Measurements from ENCODE around the gene DENR.
A peak's percentile ranks its signal among the peaks of the same experiment; 100 is the strongest.
"Not testable (repeated sequence)": the region's sequence is repeated elsewhere in the genome, so short reads cannot be mapped to it uniquely, and the experiment has no call there.

The DENR gene, protein sequence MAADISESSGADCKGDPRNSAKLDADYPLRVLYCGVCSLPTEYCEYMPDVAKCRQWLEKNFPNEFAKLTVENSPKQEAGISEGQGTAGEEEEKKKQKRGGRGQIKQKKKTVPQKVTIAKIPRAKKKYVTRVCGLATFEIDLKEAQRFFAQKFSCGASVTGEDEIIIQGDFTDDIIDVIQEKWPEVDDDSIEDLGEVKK

DNA sequence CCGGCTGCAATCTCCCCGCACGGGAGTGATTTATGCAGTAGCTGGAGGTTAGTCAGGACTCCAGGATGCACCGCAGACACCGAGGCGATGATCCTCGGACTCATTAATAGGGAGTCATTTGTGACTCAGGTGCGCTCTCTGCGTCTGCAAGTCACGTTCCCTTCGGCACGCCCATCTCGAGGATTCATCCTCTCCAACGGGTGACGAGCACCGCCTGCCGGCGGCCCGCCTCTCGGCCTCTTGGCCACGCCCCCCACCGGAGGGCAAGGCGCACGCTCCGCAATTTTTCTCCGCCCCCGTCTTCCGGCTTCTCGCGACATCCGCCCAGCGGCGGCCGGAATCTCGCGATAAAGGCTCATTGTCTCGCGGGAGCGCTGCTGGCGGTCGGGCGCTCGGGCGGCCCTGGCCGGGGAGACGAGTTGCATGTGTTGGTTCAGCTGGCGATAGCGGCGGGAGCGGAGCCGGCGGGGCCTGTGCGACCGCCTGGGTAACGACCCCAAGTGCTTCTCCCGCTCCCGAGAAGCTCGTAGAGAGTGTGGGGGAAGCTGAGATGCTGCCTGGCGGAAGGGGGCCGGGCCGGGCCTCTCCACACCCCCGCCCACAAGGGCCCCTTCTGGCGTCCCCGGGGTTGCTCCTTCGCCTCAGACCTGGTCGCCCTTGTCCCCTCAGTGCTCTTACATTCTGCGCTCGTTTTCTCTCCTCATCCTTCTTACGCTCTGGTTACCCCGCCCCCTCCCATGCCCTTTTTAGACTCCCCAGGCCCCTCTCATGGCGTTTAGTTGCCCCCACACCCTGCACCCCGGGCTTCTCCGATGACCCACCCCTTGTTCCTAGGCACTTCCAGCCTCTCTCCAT is at the start of gene DENR:
TSS of gene DENR (plus strand) at position 361 of the 855 bp plus-strand sequence. CDS start 878 bp downstream, outside the sequence.
- TF ChIP-seq POLR2A (IDR thresholded peaks at IDR 0.05; ENCODE audit: extremely low read depth, insufficient read length) = peak; percentile 97
- peak; percentile 94 for TF ChIP-seq MYC (IDR thresholded peaks at IDR 0.05; ENCODE audit: low read depth, low read length)
- TF ChIP-seq, protein P1, sequence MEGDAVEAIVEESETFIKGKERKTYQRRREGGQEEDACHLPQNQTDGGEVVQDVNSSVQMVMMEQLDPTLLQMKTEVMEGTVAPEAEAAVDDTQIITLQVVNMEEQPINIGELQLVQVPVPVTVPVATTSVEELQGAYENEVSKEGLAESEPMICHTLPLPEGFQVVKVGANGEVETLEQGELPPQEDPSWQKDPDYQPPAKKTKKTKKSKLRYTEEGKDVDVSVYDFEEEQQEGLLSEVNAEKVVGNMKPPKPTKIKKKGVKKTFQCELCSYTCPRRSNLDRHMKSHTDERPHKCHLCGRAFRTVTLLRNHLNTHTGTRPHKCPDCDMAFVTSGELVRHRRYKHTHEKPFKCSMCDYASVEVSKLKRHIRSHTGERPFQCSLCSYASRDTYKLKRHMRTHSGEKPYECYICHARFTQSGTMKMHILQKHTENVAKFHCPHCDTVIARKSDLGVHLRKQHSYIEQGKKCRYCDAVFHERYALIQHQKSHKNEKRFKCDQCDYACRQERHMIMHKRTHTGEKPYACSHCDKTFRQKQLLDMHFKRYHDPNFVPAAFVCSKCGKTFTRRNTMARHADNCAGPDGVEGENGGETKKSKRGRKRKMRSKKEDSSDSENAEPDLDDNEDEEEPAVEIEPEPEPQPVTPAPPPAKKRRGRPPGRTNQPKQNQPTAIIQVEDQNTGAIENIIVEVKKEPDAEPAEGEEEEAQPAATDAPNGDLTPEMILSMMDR (IDR thresholded peaks at IDR 0.05; ENCODE audit: low read depth, low read length) = peak; percentile 83
- TF ChIP-seq, protein P2, sequence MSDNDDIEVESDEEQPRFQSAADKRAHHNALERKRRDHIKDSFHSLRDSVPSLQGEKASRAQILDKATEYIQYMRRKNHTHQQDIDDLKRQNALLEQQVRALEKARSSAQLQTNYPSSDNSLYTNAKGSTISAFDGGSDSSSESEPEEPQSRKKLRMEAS (IDR thresholded peaks at IDR 0.05; ENCODE audit: low read depth, low read length) = peak; percentile 95
- peak within 1 kb of the TSS; percentile 98 for H3K4me3 ChIP-seq (ENCODE audit: low read depth, low read length)
- peak; percentile 98 for DNase-seq (ENCODE audit: low read depth)

DNA sequence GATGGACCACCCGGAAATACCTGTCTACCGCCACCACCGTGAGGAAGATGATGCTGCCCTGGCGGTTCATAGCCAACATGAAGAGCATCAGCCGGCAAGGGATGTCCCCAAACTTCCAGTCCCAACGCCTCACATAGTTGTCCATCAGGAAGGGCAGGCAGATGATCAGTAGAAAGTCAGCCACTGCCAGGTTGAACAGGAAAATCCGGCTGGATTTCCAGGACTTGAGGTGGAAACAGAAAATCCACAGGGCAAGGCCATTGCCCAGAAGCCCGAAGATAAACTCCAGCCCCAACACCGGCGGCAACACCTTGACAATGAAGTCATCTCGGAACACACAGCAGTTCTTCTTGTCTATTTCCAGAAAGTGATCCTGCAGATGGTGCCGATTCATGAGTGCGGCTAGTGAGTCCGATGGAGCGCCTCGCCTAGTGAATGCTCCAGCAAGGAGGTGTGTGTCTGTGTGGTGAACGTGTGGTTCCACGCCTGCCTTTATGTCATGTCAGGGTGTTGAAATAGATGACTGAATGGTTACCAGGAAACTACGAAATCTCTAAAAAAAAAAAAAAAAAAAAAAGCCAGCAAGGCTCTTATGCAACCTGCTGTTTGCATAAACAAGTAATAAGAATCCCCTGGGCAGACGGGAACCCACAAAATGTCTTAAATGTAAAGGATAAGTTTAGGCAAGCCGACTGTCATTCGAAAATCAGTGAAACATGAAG is 49.6 kb upstream of the DENR start, which contains the start of gene HCAR2:
TSS of gene HCAR2 (minus strand) at position 468 of the 722 bp plus-strand sequence. CDS start at position 394, 74 bp downstream.
- not testable (repeated sequence) for H3K4me3 ChIP-seq (ENCODE audit: low read depth, low read length)
- TF ChIP-seq MYC (IDR thresholded peaks at IDR 0.05; ENCODE audit: low read depth, low read length) = peak; percentile 43; the same call in 1 of the 2 replicates
- DNase-seq (ENCODE audit: low read depth) = peak; percentile 75

DNA sequence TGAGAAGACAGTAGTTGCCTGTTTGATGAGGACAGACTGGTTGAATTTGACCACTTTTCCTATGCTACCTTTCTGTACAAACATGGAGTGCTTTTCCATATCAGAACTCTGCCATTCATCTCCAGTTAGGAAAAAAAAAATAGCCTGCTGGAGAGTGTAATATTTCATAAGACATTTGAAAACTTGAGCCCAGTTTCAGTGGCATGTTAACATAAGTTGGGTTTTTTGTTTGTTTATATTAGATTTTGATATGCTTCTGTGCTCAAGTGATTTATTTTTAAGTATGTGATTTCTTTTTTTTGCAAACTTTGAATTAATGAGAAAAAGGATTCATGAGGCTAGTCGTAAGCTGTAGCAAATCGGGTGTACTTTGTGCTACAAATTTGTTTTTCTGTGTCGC is 48.8 kb upstream of the DENR start:
- not testable (repeated sequence) for DNase-seq (ENCODE audit: low read depth); H3K4me3 ChIP-seq (ENCODE audit: low read depth, low read length)

DNA sequence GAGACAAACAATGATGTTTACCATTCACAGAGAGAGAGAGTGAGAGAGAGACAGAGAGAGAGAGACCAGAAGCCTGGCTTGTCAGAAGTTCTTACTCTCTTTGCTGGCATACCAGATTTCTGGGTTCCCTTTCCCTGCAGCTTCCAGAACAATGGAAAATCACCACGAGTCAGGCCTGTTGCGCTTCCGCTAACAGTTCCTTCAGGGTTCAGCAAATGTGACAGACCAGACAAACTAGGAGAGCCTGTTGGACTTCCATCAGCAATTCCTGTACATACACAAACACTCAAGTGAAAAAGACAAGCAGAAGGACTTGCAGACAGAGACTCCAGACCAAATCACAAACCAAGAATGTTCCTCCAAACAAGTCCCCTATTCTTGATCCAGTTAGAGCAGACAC is 43.3 kb upstream of the DENR start:
- H3K4me3 ChIP-seq (ENCODE audit: low read depth, low read length); DNase-seq (ENCODE audit: low read depth): not testable (repeated sequence)

DNA sequence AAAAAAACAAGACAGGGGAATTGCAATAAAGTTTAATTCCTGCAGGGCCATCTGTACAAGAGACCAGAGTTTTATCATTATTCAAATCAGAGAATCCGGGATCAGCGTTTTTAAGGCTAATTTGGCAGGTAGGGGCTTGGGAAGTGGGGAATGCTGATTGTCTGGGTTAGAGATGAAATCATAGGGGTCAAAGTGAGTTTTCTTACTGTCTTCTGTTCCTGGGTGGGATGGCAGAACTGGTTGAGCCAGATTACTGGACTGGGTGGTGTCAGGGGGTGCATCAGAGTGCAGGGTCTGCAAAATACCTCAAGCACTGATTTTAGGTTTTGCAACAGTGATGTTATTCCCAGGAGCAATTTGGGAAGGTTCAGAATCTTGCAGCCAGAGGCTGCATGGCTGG is 42.3 kb upstream of the DENR start:
- not testable (repeated sequence) for DNase-seq (ENCODE audit: low read depth); H3K4me3 ChIP-seq (ENCODE audit: low read depth, low read length)

DNA sequence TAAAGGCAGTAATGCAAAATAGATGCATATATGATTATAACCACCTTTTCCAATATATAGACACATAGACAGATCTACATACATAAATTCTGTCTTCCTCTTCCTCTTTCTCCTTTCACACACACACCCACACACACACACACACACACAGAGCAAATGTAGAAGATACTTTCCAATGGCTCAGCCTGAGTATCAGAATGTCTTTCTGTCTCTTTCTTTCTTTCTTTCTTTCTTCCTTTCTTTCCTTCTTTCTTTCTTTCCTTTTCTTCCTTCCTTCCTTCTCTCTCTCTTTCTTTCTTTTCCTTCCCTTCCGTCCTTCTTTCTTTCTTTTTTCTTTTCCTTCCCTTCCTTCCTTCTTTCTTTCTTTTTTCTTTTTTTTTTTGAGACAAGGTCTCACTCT is 41.4 kb upstream of the DENR start:
- not testable (repeated sequence) for H3K4me3 ChIP-seq (ENCODE audit: low read depth, low read length)

DNA sequence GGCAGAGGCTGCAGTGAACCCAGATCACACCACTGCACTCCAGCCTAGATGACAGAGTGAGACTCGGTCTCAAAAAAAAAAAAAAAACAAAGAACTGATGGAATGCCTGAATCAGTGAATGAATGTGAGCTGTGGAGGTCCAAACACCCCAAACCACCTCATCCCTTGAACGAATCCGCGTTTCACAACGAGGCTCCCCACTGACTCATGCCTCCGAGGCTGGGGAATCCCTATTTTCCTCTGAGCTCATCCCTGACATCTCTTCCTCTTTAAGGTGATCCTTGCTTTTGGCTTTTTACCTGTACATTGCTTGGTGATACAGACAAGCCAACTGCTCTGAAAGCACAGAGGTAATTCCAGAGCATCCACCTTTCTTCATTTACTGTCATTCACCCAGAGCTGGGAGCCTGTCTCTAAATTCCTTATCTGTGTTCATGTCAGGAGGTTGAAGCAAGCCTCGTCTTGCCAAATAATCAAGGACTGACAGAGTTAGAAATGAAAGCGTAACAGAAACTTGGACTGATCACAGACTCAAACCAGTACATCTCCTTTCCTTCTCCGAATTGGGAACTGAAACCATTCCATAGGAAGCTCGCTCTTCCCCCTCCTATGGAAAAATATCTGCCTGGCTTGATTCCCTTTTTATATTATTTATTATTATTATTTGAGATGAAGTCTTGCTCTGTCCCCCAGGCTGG is 39.0 kb upstream of the DENR start:
- DNase-seq (ENCODE audit: low read depth); H3K4me3 ChIP-seq (ENCODE audit: low read depth, low read length): not testable (repeated sequence)

More for the DNA sequence above, 41.4 kb upstream of the DENR start:
- peak; percentile 47 for DNase-seq (ENCODE audit: low read depth)

DNA sequence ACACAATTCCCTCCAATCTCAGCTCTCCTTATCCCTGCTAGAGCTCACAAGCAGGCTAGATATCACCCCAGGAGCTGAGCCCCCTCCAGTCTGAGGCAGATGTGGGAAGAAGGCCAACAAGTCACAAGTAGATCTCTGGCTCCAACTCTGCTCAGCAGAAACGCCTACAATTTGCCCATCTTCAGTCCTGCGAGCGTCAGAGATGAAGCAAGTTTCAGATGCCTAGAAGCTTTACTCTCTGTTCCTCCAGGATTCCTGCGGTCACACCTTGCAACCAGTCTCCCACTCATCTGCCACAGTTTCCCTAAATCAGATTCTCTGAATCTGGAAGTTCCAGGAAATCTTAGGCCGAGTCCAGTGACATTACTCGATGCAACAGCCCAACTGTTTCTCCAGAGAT is 37.4 kb upstream of the DENR start:
- DNase-seq (ENCODE audit: low read depth); H3K4me3 ChIP-seq (ENCODE audit: low read depth, low read length): not testable (repeated sequence)

DNA sequence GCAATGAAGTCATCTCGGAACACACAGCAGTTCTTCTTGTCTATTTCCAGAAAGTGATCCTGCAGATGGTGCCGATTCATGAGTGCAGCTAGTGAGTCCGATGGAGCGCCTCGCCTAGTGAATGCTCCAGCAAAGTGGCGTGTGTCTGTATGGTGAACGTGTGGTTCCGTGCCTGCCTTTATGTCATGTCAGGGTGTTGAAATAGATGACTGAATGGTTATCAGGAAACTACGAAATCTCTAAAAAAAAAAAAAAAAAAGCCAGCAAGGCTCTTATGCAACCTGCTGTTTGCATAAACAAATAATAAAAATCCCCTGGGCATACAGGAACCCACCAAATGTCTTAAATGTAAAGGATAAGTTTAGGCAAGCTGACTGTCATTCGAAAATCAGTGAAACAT is 36.0 kb upstream of the DENR start, which contains the start of gene HCAR3:
TSS of gene HCAR3 (minus strand) at position 154 of the 400 bp plus-strand sequence. CDS start at position 80, 74 bp downstream.
- H3K4me3 ChIP-seq (ENCODE audit: low read depth, low read length) = not testable (repeated sequence)
- peak; percentile 76 for DNase-seq (ENCODE audit: low read depth)

DNA sequence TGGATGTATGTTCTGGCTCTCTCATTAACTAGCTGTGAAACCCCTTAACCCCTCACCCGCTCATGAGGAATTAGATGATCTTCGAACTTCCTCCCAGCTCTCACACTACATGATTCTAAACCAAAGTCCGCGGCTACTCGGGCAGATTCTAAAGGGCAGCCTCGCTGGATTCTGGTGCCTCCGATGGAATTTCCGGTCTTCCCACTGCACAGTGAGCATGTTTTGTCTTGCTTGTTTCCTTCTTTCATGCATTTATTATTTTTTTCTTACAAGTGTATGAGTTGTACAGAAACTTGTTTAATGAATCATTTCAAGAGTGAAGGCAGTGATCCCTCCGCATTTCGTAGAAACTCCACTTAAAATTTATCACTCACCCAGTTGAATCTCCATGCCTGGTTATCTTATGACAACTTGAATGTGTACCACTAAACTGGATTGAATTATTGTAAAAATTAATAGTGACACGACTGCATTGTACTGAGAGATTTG is 31.5 kb upstream of the DENR start:
- no peak for TF ChIP-seq MYC (IDR thresholded peaks at IDR 0.05; ENCODE audit: low read depth, low read length)
- DNase-seq (ENCODE audit: low read depth) = no peak
- no peak overlapping the region for H3K4me3 ChIP-seq (ENCODE audit: low read depth, low read length)

DNA sequence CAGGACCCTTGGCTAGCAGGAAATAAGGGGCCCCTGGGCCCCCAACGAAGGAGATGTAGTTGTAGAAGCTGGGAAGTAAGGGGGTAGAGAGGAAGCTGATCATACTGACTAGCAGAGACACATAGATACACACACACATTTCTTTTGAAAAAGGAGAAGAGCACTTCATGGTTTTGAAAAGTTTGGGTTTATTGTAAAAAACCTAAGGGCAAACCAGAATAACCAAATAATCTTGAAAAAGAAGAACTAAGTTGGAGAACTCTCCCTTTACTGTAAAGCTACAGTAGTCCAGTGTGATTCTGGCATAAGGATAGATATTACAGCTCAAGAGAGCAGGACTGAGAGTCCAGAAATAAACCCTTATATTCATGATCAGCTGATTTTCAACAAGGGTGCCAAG is 30.2 kb upstream of the DENR start:
- peak; percentile 25 for DNase-seq (ENCODE audit: low read depth)
- H3K4me3 ChIP-seq (ENCODE audit: low read depth, low read length) = no peak overlapping the region
- no peak for TF ChIP-seq MYC (IDR thresholded peaks at IDR 0.05; ENCODE audit: low read depth, low read length)
- TF ChIP-seq POLR2A (IDR thresholded peaks at IDR 0.05; ENCODE audit: extremely low read depth, insufficient read length) = no peak
- TF ChIP-seq, protein P1 (IDR thresholded peaks at IDR 0.05; ENCODE audit: low read depth, low read length) = no peak

All from NB4 (cell line).